H1 (cell line): ENCODE results near the gene NSG2. TPM values are rescaled to one million over a fixed set of nuclear protein-coding genes. Genes with fewer than 3 reads are reported as not detected.

Experiments used
- BACH1 ChIP-seq: IDR thresholded peaks from 2 replicates; pipeline ENCODE4 v1.6.1; 2012; ENCODE audit warnings: low read length, improper control_type of control experiment
- CREB1 ChIP-seq: IDR thresholded peaks from 2 replicates; pipeline ENCODE4 v1.6.1; 2012; ENCODE audit warnings: inconsistent platforms
- CTBP2 ChIP-seq: IDR thresholded peaks from 2 replicates; pipeline ENCODE4 v1.7.0; 2011; ENCODE audit warnings: borderline replicate concordance, mild to moderate bottlenecking, moderate library complexity, mixed read lengths, low read length; ENCODE audit not compliant: insufficient read depth, insufficient read length
- GTF2F1 ChIP-seq: IDR thresholded peaks from 2 replicates; pipeline ENCODE4 v1.6.1; 2012; ENCODE audit warnings: low read depth, low read length, improper control_type of control experiment, borderline replicate concordance
- JUND ChIP-seq: IDR thresholded peaks from 2 replicates; pipeline ENCODE4 v1.6.1; 2011; ENCODE audit warnings: mild to moderate bottlenecking, improper control_type of control experiment, low read length
- RAD21 ChIP-seq, 2 experiments: IDR thresholded peaks in 1 of 2; conservative IDR thresholded peaks in 1 of 2; 2 replicates each; pipeline ENCODE4 v1.6.1; 2011; ENCODE audit warnings: low read depth in 2 of 2, low read length in 2 of 2, improper control_type of control experiment in 1 of 2, inconsistent platforms in 1 of 2, mild to moderate bottlenecking in 1 of 2, moderate library complexity in 1 of 2
- SAP30 ChIP-seq: fragments of 300-600 bp; sonication (generic); IDR thresholded peaks from 2 replicates; pipeline ENCODE4 v1.7.1; 2012; ENCODE audit warnings: low read length, moderate library complexity, mild to moderate bottlenecking, inconsistent platforms; ENCODE audit not compliant: insufficient read depth, insufficient replicate concordance
- TCF12 ChIP-seq: IDR thresholded peaks from 2 replicates; pipeline ENCODE4 v1.6.1; 2011; ENCODE audit warnings: low read depth, mild to moderate bottlenecking, low read length
- polyA plus RNA-seq, 7 experiments: library from polyadenylated mRNA; depleted of rRNA in 3 of 7; stranded (reverse) in 5 of 7; unstranded in 2 of 7; fragments of >200 nt in 5 of 7; fragments of 200-250 nt in 2 of 7; gene quantifications; 1 replicate in 5 of 7; 2 replicates in 1 of 7; 4 replicates in 1 of 7; pipeline versions ENCODE4 v1.2.1 to v1.2.3, GENCODE V29; 2011 to 2013; ENCODE audit warnings: missing spikeins in 2 of 7, mixed read lengths in 2 of 7
- total RNA-seq: library from RNA; stranded (reverse); fragmentation: NEBNext Ultra II Directional; extraction: Animal tissue kit (Norgen Biotek cat#: 25700); gene quantifications from 2 replicates; pipeline ENCODE4 v1.2.1, GENCODE V29; 2021

Gene NSG2
- total and polyA plus RNA-seq, 2 of the 8 experiments (the other 6 are each of a cell fraction or from before 2014, with no cell fraction given) = 0.56 to 0.78 TPM

- TF ChIP-seq CREB1 = peak; percentile 66; the same call in 1 of the 2 replicates
- no peak for TF ChIP-seq GTF2F1
- peak; percentile 71 for TF ChIP-seq SAP30
- TF ChIP-seq RAD21 (IDR thresholded peaks at IDR 0.05 in 1 of 2, conservative IDR thresholded peaks at IDR 0.05 in 1 of 2; ENCODE audit: low read depth in 2 of 2, low read length in 2 of 2) = peak; percentile 98 to 100
- 0 out of 2 replicates have a peak, but pooled peaks have one; percentile 25 for TF ChIP-seq TCF12
- TF ChIP-seq JUND = no peak
- TF ChIP-seq BACH1 = no peak
- no peak for TF ChIP-seq CTBP2
These were observed at the start of gene NSG2 (continued) for GRCh38 chr5:174045470-174046025.
